Measurements from ENCODE around the gene CDK17. TPM values are rescaled to one million over a fixed set of nuclear protein-coding genes. Genes with fewer than 3 reads are reported as not detected.

Gene CDK17
- total and polyA plus RNA-seq, 9 of the 15 experiments (the other 6 are each of a cell fraction or from before 2014, with no cell fraction given): 4.8 to 39.3 (median 21.6) TPM

DNA sequence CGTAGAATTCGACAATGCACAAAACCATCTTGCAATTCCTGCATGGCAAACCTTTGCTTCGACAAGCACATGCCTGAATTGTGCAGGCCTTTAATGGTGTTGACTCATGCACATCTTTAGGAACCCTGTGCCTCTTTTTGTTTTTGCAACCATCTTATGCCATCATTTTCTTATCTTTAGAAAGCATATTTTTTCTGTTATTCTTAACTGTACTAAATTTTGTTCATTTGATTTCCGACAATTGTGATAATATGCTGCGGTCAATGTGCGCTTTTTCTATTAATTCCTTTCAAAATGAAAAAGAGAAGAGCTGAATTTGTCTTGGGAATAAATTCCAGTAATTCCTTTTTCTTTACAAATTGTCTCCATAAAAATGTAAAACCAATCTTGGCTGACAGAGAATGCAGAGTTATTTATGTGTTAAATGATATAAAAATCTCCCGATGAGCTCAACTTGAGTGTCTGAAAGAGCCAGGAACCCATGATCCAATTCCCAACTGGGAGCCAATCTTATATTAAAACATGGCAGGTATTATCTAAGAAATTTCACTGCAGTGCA is 20.1 kb upstream of the CDK17 start (continued):
- TF ChIP-seq MGA (IDR thresholded peaks at IDR 0.05) (peak; percentile 37; the same call in 1 of the 2 replicates), TCFL5 (CRISPR knock-in tag; conservative IDR thresholded peaks at IDR 0.05) (no peak), KDM5B (IDR thresholded peaks at IDR 0.05; ENCODE audit: insufficient replicate concordance, low read depth, low read length) (no peak)

Data from K562 (cell line).